ENCODE results near the gene UFD1.
A peak's percentile ranks its signal among the peaks of the same experiment; 100 is the strongest.

DNA sequence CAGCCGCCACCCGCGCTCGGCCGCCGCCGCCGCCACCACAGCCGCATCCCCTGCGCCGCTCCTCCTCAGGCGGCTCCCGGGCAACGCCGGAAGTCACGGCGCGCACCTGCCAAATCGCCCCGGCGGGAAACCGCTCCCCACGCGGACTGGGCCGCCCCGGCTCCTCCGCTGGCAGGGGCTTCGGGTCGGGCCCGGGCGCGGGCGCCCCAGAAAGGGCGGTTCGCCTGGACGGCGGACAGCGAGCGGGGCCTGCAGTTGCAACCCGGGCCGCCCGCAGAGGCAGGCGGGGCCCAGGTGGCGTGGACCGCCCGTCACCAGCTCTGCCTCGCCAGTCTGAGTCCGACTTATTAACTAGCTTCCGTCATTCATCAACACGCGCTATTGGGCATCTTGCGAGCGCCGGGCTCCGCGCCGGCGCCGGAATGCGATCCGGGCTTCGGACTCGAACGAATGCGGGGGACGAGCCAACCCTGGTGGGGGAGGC is 47.3 kb downstream of the UFD1 start, which contains the start of gene HIRA:
- TF ChIP-seq MXI1 (IDR thresholded peaks at IDR 0.05; ENCODE audit: low read depth, low read length) (no peak; the same call in 1 of the 2 replicates), POLR2AphosphoS5 (IDR thresholded peaks at IDR 0.05; ENCODE audit: low read depth, low read length) (no peak), SIN3A (IDR thresholded peaks at IDR 0.05; ENCODE audit: borderline replicate concordance, low read depth, low read length) (no peak)
- TF ChIP-seq, protein P1, sequence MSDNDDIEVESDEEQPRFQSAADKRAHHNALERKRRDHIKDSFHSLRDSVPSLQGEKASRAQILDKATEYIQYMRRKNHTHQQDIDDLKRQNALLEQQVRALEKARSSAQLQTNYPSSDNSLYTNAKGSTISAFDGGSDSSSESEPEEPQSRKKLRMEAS (IDR thresholded peaks at IDR 0.05; ENCODE audit: low read depth) = peak; percentile 26; the same call in 1 of the 2 replicates
- TF ChIP-seq, protein P2, sequence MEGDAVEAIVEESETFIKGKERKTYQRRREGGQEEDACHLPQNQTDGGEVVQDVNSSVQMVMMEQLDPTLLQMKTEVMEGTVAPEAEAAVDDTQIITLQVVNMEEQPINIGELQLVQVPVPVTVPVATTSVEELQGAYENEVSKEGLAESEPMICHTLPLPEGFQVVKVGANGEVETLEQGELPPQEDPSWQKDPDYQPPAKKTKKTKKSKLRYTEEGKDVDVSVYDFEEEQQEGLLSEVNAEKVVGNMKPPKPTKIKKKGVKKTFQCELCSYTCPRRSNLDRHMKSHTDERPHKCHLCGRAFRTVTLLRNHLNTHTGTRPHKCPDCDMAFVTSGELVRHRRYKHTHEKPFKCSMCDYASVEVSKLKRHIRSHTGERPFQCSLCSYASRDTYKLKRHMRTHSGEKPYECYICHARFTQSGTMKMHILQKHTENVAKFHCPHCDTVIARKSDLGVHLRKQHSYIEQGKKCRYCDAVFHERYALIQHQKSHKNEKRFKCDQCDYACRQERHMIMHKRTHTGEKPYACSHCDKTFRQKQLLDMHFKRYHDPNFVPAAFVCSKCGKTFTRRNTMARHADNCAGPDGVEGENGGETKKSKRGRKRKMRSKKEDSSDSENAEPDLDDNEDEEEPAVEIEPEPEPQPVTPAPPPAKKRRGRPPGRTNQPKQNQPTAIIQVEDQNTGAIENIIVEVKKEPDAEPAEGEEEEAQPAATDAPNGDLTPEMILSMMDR (IDR thresholded peaks at IDR 0.05) = no peak

All from SK-N-SH (cell line).